Peyer's patch (tissue), 4 donors: Measurements from ENCODE around the gene ZSWIM1. TPM values are rescaled to one million over a fixed set of nuclear protein-coding genes. Genes with fewer than 3 reads are reported as not detected.

Experiments used
- DNase-seq, 3 donors: peaks; one replicate each; pipeline ENCODE4 v3.0.0-alpha.2; 2017 to 2019
- H3K27ac ChIP-seq, 4 donors: fragments of 200-600 bp; sonication (generic); one replicate each; pipeline ENCODE4 v1.5.1; 2016 to 2019
- H3K27me3 ChIP-seq, 2 donors: fragments of 200-600 bp; sonication (generic); one replicate each; pipeline ENCODE4 v1.5.1; 2019
- H3K36me3 ChIP-seq, 3 donors: fragments of 200-600 bp; sonication (generic); one replicate each; pipeline ENCODE4 v1.5.1; 2016 to 2019
- H3K4me1 ChIP-seq, 4 donors: fragments of 200-600 bp; sonication (generic); one replicate each; pipeline ENCODE4 v1.5.1; 2016 to 2019
- H3K4me3 ChIP-seq, 4 donors: fragments of 200-600 bp; sonication (generic); 1 replicate in 3 of 4; 2 replicates in 1 of 4; pipeline ENCODE4 v1.5.1; 2016 to 2019; ENCODE audit warnings: mild to moderate bottlenecking in 1 of 4
- H3K9me3 ChIP-seq, 4 donors: fragments of 200-600 bp; sonication (generic); one replicate each; pipeline ENCODE4 v1.5.1; 2016 to 2019; ENCODE audit warnings: mild to moderate bottlenecking in 1 of 4
- POLR2A ChIP-seq, 2 donors: fragments of 450-650 bp; IDR thresholded peaks; one replicate each; pipeline ENCODE4 v1.5.1; 2017; ENCODE audit warnings: antibody characterized with exemption in 2 of 2, mild to moderate bottlenecking in 2 of 2, moderate library complexity in 2 of 2
- total RNA-seq, 4 donors: library from RNA; depleted of rRNA; stranded (reverse); fragments of >200 nt; gene quantifications; one replicate each; pipeline ENCODE4 v1.1.0, GENCODE V29; 2016
- TF ChIP-seq, protein P1 (sequence below), 6 experiments: fragments of 450-650 bp in 4 of 6; fragments of 200-600 bp in 2 of 6; sonication (generic) in 1 of 6; IDR thresholded peaks; one replicate each; pipeline ENCODE4 v1.5.1; 2017 to 2019; ENCODE audit warnings: antibody characterized with exemption in 6 of 6, mild to moderate bottlenecking in 3 of 6, moderate library complexity in 1 of 6

Gene ZSWIM1
- total RNA-seq, 4 donors from 2014 or later = 6.6 to 14.5 (median 11.9) TPM

GRCh38 chr20:45834797-45835161, 46.2 kb upstream of the ZSWIM1 start:
- Histone ChIP-seq H3K27ac (peak overlapping the region; percentile 73 to 89 (median 84)), H3K4me1 (peaks cover 0 to 27% (median 3%) of the 10 kb centered on the region in 4 donors), H3K27me3 (no peaks in the 10 kb centered on the region), H3K4me3 (peak overlapping the region; percentile 53 to 72 (median 67)), H3K9me3 (no peaks in the 10 kb centered on the region), H3K36me3 (peaks cover 0 to 8% (median 0%) of the 10 kb centered on the region in 3 donors)
- no peak for TF ChIP-seq POLR2A (IDR thresholded peaks at IDR 0.05)
- TF ChIP-seq, protein P1, sequence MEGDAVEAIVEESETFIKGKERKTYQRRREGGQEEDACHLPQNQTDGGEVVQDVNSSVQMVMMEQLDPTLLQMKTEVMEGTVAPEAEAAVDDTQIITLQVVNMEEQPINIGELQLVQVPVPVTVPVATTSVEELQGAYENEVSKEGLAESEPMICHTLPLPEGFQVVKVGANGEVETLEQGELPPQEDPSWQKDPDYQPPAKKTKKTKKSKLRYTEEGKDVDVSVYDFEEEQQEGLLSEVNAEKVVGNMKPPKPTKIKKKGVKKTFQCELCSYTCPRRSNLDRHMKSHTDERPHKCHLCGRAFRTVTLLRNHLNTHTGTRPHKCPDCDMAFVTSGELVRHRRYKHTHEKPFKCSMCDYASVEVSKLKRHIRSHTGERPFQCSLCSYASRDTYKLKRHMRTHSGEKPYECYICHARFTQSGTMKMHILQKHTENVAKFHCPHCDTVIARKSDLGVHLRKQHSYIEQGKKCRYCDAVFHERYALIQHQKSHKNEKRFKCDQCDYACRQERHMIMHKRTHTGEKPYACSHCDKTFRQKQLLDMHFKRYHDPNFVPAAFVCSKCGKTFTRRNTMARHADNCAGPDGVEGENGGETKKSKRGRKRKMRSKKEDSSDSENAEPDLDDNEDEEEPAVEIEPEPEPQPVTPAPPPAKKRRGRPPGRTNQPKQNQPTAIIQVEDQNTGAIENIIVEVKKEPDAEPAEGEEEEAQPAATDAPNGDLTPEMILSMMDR (IDR thresholded peaks at IDR 0.05) = no peak
- DNase-seq = no peak

DNA sequence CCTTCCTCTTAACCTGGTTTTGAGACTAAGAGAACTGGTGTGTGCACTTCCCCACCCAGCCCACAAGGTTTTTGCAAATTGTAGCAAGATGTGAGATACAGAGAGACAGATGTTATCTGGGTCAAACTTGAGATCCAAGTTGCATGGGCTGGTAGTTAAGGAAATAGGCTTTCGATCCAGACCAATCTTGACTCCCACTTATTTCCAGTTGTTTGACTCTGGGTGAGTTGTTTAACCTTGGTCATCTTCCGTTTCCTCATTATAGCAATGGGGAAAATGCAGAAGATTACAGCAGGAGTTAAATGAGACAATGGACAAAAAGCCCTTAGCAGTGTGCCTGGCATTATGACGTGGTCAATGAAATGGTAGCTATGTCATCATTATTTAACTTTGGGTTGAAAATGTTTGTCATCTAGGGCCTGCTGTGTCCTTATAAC, 45.7 kb upstream of the ZSWIM1 start:
- H3K4me3 ChIP-seq = peak overlapping the region in 1 of 4 donors; percentile 67
- H3K9me3 ChIP-seq = no peaks in the 10 kb centered on the region
- H3K4me1 ChIP-seq = peaks cover 0 to 27% (median 3%) of the 10 kb centered on the region in 4 donors
- peak overlapping the region in 2 of 4 donors; percentile 45 to 89 for H3K27ac ChIP-seq
- no peak for DNase-seq
- H3K27me3 ChIP-seq = no peaks in the 10 kb centered on the region
- no peak for TF ChIP-seq POLR2A (IDR thresholded peaks at IDR 0.05)
- TF ChIP-seq, protein P1 (IDR thresholded peaks at IDR 0.05) = no peak
- peaks cover 0 to 13% (median 0%) of the 10 kb centered on the region in 3 donors for H3K36me3 ChIP-seq

DNA sequence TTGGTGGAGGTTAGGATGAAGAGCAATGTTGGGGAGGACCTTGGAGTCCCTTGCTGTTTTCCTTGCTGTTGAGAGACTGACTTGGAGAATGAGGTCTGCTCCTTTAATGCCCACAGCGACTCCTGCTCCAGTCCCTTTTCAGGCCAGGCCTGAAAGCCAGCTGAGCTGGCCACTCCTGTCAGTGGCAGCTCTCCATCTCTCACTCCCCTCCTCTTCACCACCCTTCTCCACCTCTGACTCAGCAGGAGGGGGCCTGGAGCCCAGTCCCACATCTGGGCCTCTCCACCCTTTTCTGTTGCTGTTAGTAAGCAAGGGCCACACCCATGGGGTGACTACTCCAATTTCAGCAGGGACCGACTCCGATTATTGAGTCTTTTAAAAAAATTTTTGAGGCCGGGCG, 45.2 kb upstream of the ZSWIM1 start:
- H3K4me3 ChIP-seq = peak overlapping the region in 1 of 4 donors; percentile 9
- no peaks in the 10 kb centered on the region for H3K27me3 ChIP-seq
- no peaks in the 10 kb centered on the region for H3K9me3 ChIP-seq
- peaks cover 0 to 27% (median 3%) of the 10 kb centered on the region in 4 donors for H3K4me1 ChIP-seq
- no peak for DNase-seq
- H3K36me3 ChIP-seq = peaks cover 0 to 18% (median 0%) of the 10 kb centered on the region in 3 donors
- H3K27ac ChIP-seq = peak overlapping the region in 2 of 4 donors; percentile 45 to 89
- TF ChIP-seq, protein P1 (IDR thresholded peaks at IDR 0.05) = no peak
- no peak for TF ChIP-seq POLR2A (IDR thresholded peaks at IDR 0.05)

DNA sequence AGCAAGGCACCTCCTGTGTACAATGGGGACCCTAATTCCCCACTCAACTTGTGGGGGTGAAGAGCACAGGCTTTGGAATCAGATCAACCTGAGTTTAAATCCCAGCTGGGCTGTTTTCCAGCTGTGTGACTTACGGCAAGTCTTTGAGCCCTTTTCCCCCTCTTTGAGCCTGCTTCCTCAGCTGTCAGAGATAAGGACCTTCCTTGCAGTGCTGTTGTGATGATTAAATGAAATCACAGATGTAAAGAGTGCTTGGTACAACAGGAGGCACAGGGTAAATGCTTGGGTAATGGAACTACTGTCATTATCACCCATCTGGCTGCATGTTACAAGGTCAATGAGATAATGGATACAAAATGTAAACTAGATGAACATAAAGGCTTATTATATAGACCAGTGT, 44.2 kb upstream of the ZSWIM1 start:
- Histone ChIP-seq H3K9me3 (no peaks in the 10 kb centered on the region), H3K27me3 (no peaks in the 10 kb centered on the region), H3K27ac (no peak overlapping the region), H3K36me3 (peaks cover 0 to 28% (median 0%) of the 10 kb centered on the region in 3 donors), H3K4me1 (peaks cover 0 to 30% (median 3%) of the 10 kb centered on the region in 4 donors), H3K4me3 (no peak overlapping the region)
- TF ChIP-seq, protein P1 (IDR thresholded peaks at IDR 0.05) = no peak
- TF ChIP-seq POLR2A (IDR thresholded peaks at IDR 0.05) = no peak
- no peak for DNase-seq

DNA sequence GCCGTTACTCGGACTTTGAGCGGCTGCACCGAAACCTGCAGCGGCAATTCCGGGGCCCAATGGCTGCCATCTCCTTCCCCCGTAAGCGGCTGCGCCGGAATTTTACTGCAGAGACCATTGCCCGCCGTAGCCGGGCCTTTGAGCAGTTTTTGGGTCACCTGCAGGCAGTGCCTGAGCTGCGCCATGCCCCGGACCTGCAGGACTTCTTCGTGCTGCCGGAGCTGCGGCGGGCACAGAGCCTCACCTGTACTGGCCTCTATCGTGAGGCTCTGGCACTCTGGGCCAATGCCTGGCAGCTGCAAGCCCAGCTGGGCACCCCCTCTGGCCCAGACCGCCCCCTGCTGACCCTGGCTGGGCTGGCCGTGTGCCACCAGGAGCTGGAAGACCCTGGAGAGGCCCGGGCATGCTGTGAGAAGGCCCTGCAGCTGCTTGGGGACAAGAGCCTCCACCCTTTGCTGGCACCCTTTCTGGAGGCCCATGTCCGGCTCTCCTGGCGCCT, 40.3 kb upstream of the ZSWIM1 start:
- Histone ChIP-seq H3K9me3 (no peaks in the 10 kb centered on the region), H3K27ac (no peak overlapping the region), H3K4me1 (peaks cover 0 to 7% (median 0%) of the 10 kb centered on the region in 4 donors), H3K27me3 (no peaks in the 10 kb centered on the region), H3K4me3 (no peak overlapping the region), H3K36me3 (peaks cover 0 to 63% (median 0%) of the 10 kb centered on the region in 3 donors)
- TF ChIP-seq, protein P1 (IDR thresholded peaks at IDR 0.05) = no peak
- no peak for TF ChIP-seq POLR2A (IDR thresholded peaks at IDR 0.05)
- DNase-seq = no peak
